Naive thymus-derived CD4-positive, alpha-beta T cell (primary cell): Measurements from ENCODE around the gene CABP5. TPM values are rescaled to one million over a fixed set of nuclear protein-coding genes. Genes with fewer than 3 reads are reported as not detected.
"Not testable (repeated sequence)": the region's sequence is repeated elsewhere in the genome, so short reads cannot be mapped to it uniquely, and the experiment has no call there.

Source experiments
- ATAC-seq: fragments of 150-1000 bp; cut with Tn5 transposase; 2 replicates; pipeline ENCODE4 v1.10.0; 2021; ENCODE audit warnings: mild to moderate bottlenecking, moderate library complexity
- CTCF ChIA-PET: fragments of 350-600 bp; sonication (Branson Sonifier 250); formaldehyde crosslinking; loops from one replicate; lab custom pipeline; 2021; ENCODE audit warnings: antibody characterized with exemption; lab: Charles Lee
- POLR2A ChIA-PET: fragments of 350-600 bp; sonication (Branson Sonifier 250); formaldehyde crosslinking; loops from one replicate; lab custom pipeline; 2021; ENCODE audit warnings: antibody characterized with exemption, inconsistent platforms; lab: Charles Lee
- DNase-seq, 9 donors: peaks; one replicate each; pipeline versions ENCODE4 v3.0.0 to v3.0.0-alpha.2; 2020 to 2022; ENCODE audit warnings: mixed read lengths in 1 of 9
- H3K27ac ChIP-seq: one replicate; pipeline ENCODE4 v1.7.0; 2013; ENCODE audit warnings: mild to moderate bottlenecking, low read depth, low read length, moderate library complexity
- H3K27me3 ChIP-seq, 2 donors: one replicate each; pipeline ENCODE4 v1.7.0; 2013; ENCODE audit warnings: low read length in 2 of 2, mild to moderate bottlenecking in 2 of 2, moderate library complexity in 2 of 2; ENCODE audit not compliant: control insufficient read depth in 2 of 2, insufficient read depth in 2 of 2
- H3K36me3 ChIP-seq, 3 experiments: 1 replicate in 2 of 3; 2 replicates in 1 of 3; pipeline ENCODE4 v1.7.0; 2013; ENCODE audit warnings: low read length in 3 of 3, mild to moderate bottlenecking in 3 of 3, moderate library complexity in 1 of 3; ENCODE audit not compliant: insufficient read depth in 3 of 3, control insufficient read depth in 2 of 3
- H3K4me1 ChIP-seq, 2 donors: one replicate each; pipeline ENCODE4 v1.7.0; 2013; ENCODE audit warnings: low read length in 2 of 2, mild to moderate bottlenecking in 2 of 2, moderate library complexity in 1 of 2; ENCODE audit not compliant: control insufficient read depth in 2 of 2, insufficient read depth in 2 of 2
- H3K4me3 ChIP-seq: 2 replicates; pipeline ENCODE4 v1.7.0; 2013; ENCODE audit warnings: mild to moderate bottlenecking, low read length
- H3K9me3 ChIP-seq, 3 experiments: 1 replicate in 2 of 3; 2 replicates in 1 of 3; pipeline ENCODE4 v1.7.0; 2013; ENCODE audit warnings: low read length in 3 of 3; ENCODE audit not compliant: control insufficient read depth in 2 of 3
- H3K27ac Mint-ChIP-seq, 9 donors: one replicate each; pipeline ENCODE4 v1.8.0; 2020 to 2022; ENCODE audit warnings: mixed read lengths in 9 of 9, mild to moderate bottlenecking in 8 of 9, moderate library complexity in 5 of 9, inconsistent platforms in 2 of 9
- H3K27me3 Mint-ChIP-seq, 5 donors: one replicate each; pipeline ENCODE4 v1.8.0; 2021 to 2022; ENCODE audit warnings: mixed read lengths in 5 of 5, mild to moderate bottlenecking in 1 of 5
- H3K36me3 Mint-ChIP-seq, 5 donors: one replicate each; pipeline ENCODE4 v1.8.0; 2020 to 2022; ENCODE audit warnings: mixed read lengths in 5 of 5, mild to moderate bottlenecking in 3 of 5, inconsistent platforms in 1 of 5
- H3K4me1 Mint-ChIP-seq, 7 donors: one replicate each; pipeline ENCODE4 v1.8.0; 2020 to 2022; ENCODE audit warnings: mixed read lengths in 7 of 7, mild to moderate bottlenecking in 3 of 7, inconsistent platforms in 1 of 7
- H3K4me3 Mint-ChIP-seq, 10 donors: one replicate each; pipeline ENCODE4 v1.8.0; 2020 to 2022; ENCODE audit warnings: mild to moderate bottlenecking in 10 of 10, mixed read lengths in 10 of 10, moderate library complexity in 6 of 10, inconsistent platforms in 2 of 10
- H3K9me3 Mint-ChIP-seq, 11 donors: one replicate each; pipeline ENCODE4 v1.8.0; 2020 to 2022; ENCODE audit warnings: mixed read lengths in 11 of 11, mild to moderate bottlenecking in 4 of 11, inconsistent platforms in 1 of 11, moderate library complexity in 1 of 11
- intact Hi-C, 2 donors: fragments of 100-400 bp; cut with micrococcal nuclease; formaldehyde crosslinking; loops; one replicate each; pipeline ENCODE4 v1.15.1; 2023
- polyA plus RNA-seq, 2 donors: library from polyadenylated mRNA; unstranded; fragments of 300-500 nt; fragmentation: Illumina TruSeq; gene quantifications; one replicate each; pipeline ENCODE4 v1.2.3, GENCODE V29; 2021
- total RNA-seq, 6 experiments: library from RNA in 5 of 6; stranded (reverse) in 5 of 6; gene quantifications; 1 replicate in 5 of 6; 2 replicates in 1 of 6; pipeline ENCODE4 v1.2.3 and lab custom pipeline; 2021 to 2026

Gene CABP5
- total and polyA plus RNA-seq, 7 experiments from 2014 or later: 0.42 TPM; not detected in 6

GRCh38 chr19:48081106-48081505, 37.2 kb upstream of the CABP5 start:
- Histone ChIP-seq H3K27me3 (no peaks in the 10 kb centered on the region), H3K36me3 (no peaks in the 10 kb centered on the region), H3K4me3 (no peak overlapping the region), H3K9me3 (no peaks in the 10 kb centered on the region), H3K4me1 (no peaks in the 10 kb centered on the region), H3K27ac (no peak overlapping the region)
- ATAC-seq (no peak), DNase-seq (no peak)
- CTCF ChIA-PET: no interaction called here
- Mint-ChIP-seq H3K4me3 (no peak overlapping the region), H3K4me1 (no peaks in the 10 kb centered on the region), H3K36me3 (peaks cover 0 to 6% (median 3%) of the 10 kb centered on the region in 5 donors), H3K9me3 (no peaks in the 10 kb centered on the region), H3K27me3 (peaks cover 0 to 17% (median 0%) of the 10 kb centered on the region in 5 donors), H3K27ac (no peak overlapping the region)
- POLR2A ChIA-PET: no interaction called here
- intact Hi-C loops: no loop called here

GRCh38 chr19:48070177-48070769, 26.4 kb upstream of the CABP5 start:
- H3K4me1 Mint-ChIP-seq, DNase-seq, H3K27me3 ChIP-seq, H3K4me3 Mint-ChIP-seq, H3K4me1 ChIP-seq, intact Hi-C loops, H3K27ac Mint-ChIP-seq, POLR2A ChIA-PET, H3K9me3 ChIP-seq, H3K27me3 Mint-ChIP-seq, H3K9me3 Mint-ChIP-seq, H3K36me3 ChIP-seq, CTCF ChIA-PET, H3K4me3 ChIP-seq, ATAC-seq, H3K27ac ChIP-seq: not testable (repeated sequence)
- peaks cover 0 to 10% (median 0%) of the 10 kb centered on the region in 5 donors for H3K36me3 Mint-ChIP-seq

GRCh38 chr19:48069435-48069834, 25.6 kb upstream of the CABP5 start:
- H3K4me3 ChIP-seq: no peak overlapping the region
- H3K4me3 Mint-ChIP-seq: no peak overlapping the region
- no peaks in the 10 kb centered on the region for H3K4me1 Mint-ChIP-seq
- H3K27me3 ChIP-seq: no peaks in the 10 kb centered on the region
- H3K36me3 ChIP-seq: no peaks in the 10 kb centered on the region
- H3K9me3 Mint-ChIP-seq: peaks cover 0 to 4% (median 0%) of the 10 kb centered on the region in 11 donors
- H3K27me3 Mint-ChIP-seq: peaks cover 0 to 5% (median 0%) of the 10 kb centered on the region in 5 donors
- H3K27ac Mint-ChIP-seq: no peak overlapping the region
- DNase-seq (no peak), ATAC-seq (no peak)
- H3K4me1 ChIP-seq: no peaks in the 10 kb centered on the region
- ChIA-PET POLR2A (no interaction called here), CTCF (no interaction called here)
- peaks cover 0 to 10% (median 0%) of the 10 kb centered on the region in 5 donors for H3K36me3 Mint-ChIP-seq
- intact Hi-C loops: no loop called here
- H3K27ac ChIP-seq: no peak overlapping the region
- no peaks in the 10 kb centered on the region for H3K9me3 ChIP-seq

GRCh38 chr19:48064509-48064908, 20.6 kb upstream of the CABP5 start:
- Histone ChIP-seq H3K27me3 (no peaks in the 10 kb centered on the region), H3K9me3 (no peaks in the 10 kb centered on the region), H3K36me3 (no peaks in the 10 kb centered on the region), H3K4me3 (no peak overlapping the region), H3K4me1 (no peaks in the 10 kb centered on the region), H3K27ac (no peak overlapping the region)
- intact Hi-C loops: no loop called here
- DNase-seq: no peak
- CTCF ChIA-PET: no interaction called here
- Mint-ChIP-seq H3K4me3 (no peak overlapping the region), H3K27me3 (peaks cover 0 to 16% (median 10%) of the 10 kb centered on the region in 5 donors), H3K36me3 (peaks cover 0 to 3% (median 0%) of the 10 kb centered on the region in 5 donors), H3K27ac (no peak overlapping the region), H3K4me1 (no peaks in the 10 kb centered on the region), H3K9me3 (no peaks in the 10 kb centered on the region)
- no peak for ATAC-seq
- POLR2A ChIA-PET: no interaction called here

GRCh38 chr19:48061401-48062344, 17.8 kb upstream of the CABP5 start:
- Mint-ChIP-seq H3K9me3 (no peaks in the 10 kb centered on the region), H3K36me3 (peaks cover 0 to 3% (median 0%) of the 10 kb centered on the region in 5 donors), H3K4me3 (no peak overlapping the region), H3K4me1 (no peaks in the 10 kb centered on the region), H3K27ac (no peak overlapping the region), H3K27me3 (peaks cover 0 to 20% (median 10%) of the 10 kb centered on the region in 5 donors)
- intact Hi-C loops: no loop called here
- no peaks in the 10 kb centered on the region for H3K4me1 ChIP-seq
- POLR2A ChIA-PET: no interaction called here
- H3K4me3 ChIP-seq: no peak overlapping the region
- no peaks in the 10 kb centered on the region for H3K36me3 ChIP-seq
- CTCF ChIA-PET: interaction anchor here (0.5 to 0.6 kb wide), 3 partner anchors 322 to 1969 kb away, joined by 3 to 5 read pairs (median 3); no protein-coding TSS in a partner anchor
- no peak for ATAC-seq
- no peak for DNase-seq
- no peak overlapping the region for H3K27ac ChIP-seq
- H3K9me3 ChIP-seq: no peaks in the 10 kb centered on the region
- no peaks in the 10 kb centered on the region for H3K27me3 ChIP-seq

GRCh38 chr19:48060381-48060780, 16.5 kb upstream of the CABP5 start:
- POLR2A ChIA-PET: no interaction called here
- intact Hi-C loops: no loop called here
- Mint-ChIP-seq H3K27ac (no peak overlapping the region), H3K36me3 (peaks cover 0 to 3% (median 0%) of the 10 kb centered on the region in 5 donors), H3K4me1 (no peaks in the 10 kb centered on the region), H3K4me3 (no peak overlapping the region), H3K9me3 (no peaks in the 10 kb centered on the region), H3K27me3 (peaks cover 0 to 20% (median 10%) of the 10 kb centered on the region in 5 donors)
- ATAC-seq: no peak
- Histone ChIP-seq H3K9me3 (no peaks in the 10 kb centered on the region), H3K36me3 (no peaks in the 10 kb centered on the region), H3K4me3 (no peak overlapping the region), H3K4me1 (no peaks in the 10 kb centered on the region), H3K27ac (no peak overlapping the region), H3K27me3 (no peaks in the 10 kb centered on the region)
- DNase-seq: no peak
- CTCF ChIA-PET: no interaction called here
